H9 (cell line): Measurements from ENCODE around the gene BCL11B. TPM values are rescaled to one million over a fixed set of nuclear protein-coding genes. Genes with fewer than 3 reads are reported as not detected.

Experiments
- DNase-seq: peaks from one replicate; pipeline ENCODE4 v3.0.0-alpha.2; 2017
- H2AFZ ChIP-seq: one replicate; pipeline ENCODE4 v1.6.1; 2013; ENCODE audit warnings: mild to moderate bottlenecking, low read length, control low read depth, moderate library complexity
- H2AK5ac ChIP-seq: 2 replicates; pipeline ENCODE4 v1.6.1; 2013; ENCODE audit warnings: low read length, control low read depth, mixed read lengths; ENCODE audit not compliant: insufficient read length
- H2BK120ac ChIP-seq: one replicate; pipeline ENCODE4 v1.6.1; 2013; ENCODE audit warnings: low read depth, mild to moderate bottlenecking, low read length, control low read depth, inconsistent platforms; ENCODE audit not compliant: poor library complexity, severe bottlenecking
- H2BK12ac ChIP-seq: 2 replicates; pipeline ENCODE4 v1.6.1; 2013; ENCODE audit warnings: low read length, control low read depth, mixed read lengths, low read depth; ENCODE audit not compliant: insufficient read length
- H2BK15ac ChIP-seq: 2 replicates; pipeline ENCODE4 v1.6.1; 2013; ENCODE audit warnings: low read depth, low read length, control low read depth
- H2BK20ac ChIP-seq: one replicate; pipeline ENCODE4 v1.6.1; 2013; ENCODE audit warnings: low read depth, mild to moderate bottlenecking, low read length, control low read depth, inconsistent platforms; ENCODE audit not compliant: poor library complexity, severe bottlenecking
- H2BK5ac ChIP-seq: 2 replicates; pipeline ENCODE4 v1.6.1; 2013; ENCODE audit warnings: low read length, control low read depth, mixed read lengths; ENCODE audit not compliant: insufficient read length
- H3K14ac ChIP-seq: 2 replicates; pipeline ENCODE4 v1.6.1; 2013; ENCODE audit warnings: low read length, control low read depth; ENCODE audit not compliant: insufficient read depth
- H3K18ac ChIP-seq: 2 replicates; pipeline ENCODE4 v1.6.1; 2013; ENCODE audit warnings: low read depth, mild to moderate bottlenecking, mixed read lengths, low read length, control low read depth; ENCODE audit not compliant: insufficient read length
- H3K23ac ChIP-seq: 2 replicates; pipeline ENCODE4 v1.6.1; 2013; ENCODE audit warnings: low read length, control low read depth, mixed read lengths, low read depth; ENCODE audit not compliant: insufficient read length
- H3K23me2 ChIP-seq: 2 replicates; pipeline ENCODE4 v1.6.1; 2013; ENCODE audit warnings: low read depth, mild to moderate bottlenecking, mixed read lengths, low read length, control low read depth; ENCODE audit not compliant: insufficient read length, poor library complexity, severe bottlenecking
- H3K27ac ChIP-seq: 2 replicates; pipeline ENCODE4 v1.5.1; 2013; ENCODE audit warnings: low read length, control low read depth, mixed read lengths, low read depth; ENCODE audit not compliant: insufficient read length
- H3K27me3 ChIP-seq: 2 replicates; pipeline ENCODE4 v1.6.1; 2013; ENCODE audit warnings: low read length, control low read depth, inconsistent platforms; ENCODE audit not compliant: insufficient read depth
- H3K4ac ChIP-seq: 2 replicates; pipeline ENCODE4 v1.6.1; 2013; ENCODE audit warnings: low read depth, mild to moderate bottlenecking, control low read depth, inconsistent platforms, low read length, moderate library complexity
- H3K4me1 ChIP-seq: 2 replicates; pipeline ENCODE4 v1.6.1; 2013; ENCODE audit warnings: low read length, control low read depth, inconsistent platforms; ENCODE audit not compliant: insufficient read depth
- H3K4me2 ChIP-seq: 2 replicates; pipeline ENCODE4 v1.6.1; 2013; ENCODE audit warnings: low read length, control low read depth, mixed read lengths; ENCODE audit not compliant: insufficient read length, insufficient read depth
- H3K56ac ChIP-seq: 2 replicates; pipeline ENCODE4 v1.6.1; 2013; ENCODE audit warnings: low read depth, mild to moderate bottlenecking, mixed read lengths, low read length, control low read depth; ENCODE audit not compliant: insufficient read length
- H3K79me1 ChIP-seq: 2 replicates; pipeline ENCODE4 v1.6.1; 2013; ENCODE audit warnings: low read depth, mild to moderate bottlenecking, moderate library complexity, low read length, control low read depth, inconsistent platforms; ENCODE audit not compliant: insufficient read depth, poor library complexity, severe bottlenecking
- H3K79me2 ChIP-seq: 2 replicates; pipeline ENCODE4 v1.6.1; 2013; ENCODE audit warnings: low read length, control low read depth, inconsistent platforms; ENCODE audit not compliant: insufficient read depth
- H3K9ac ChIP-seq: 2 replicates; pipeline ENCODE4 v1.6.1; 2013; ENCODE audit warnings: low read length, control low read depth, mixed read lengths; ENCODE audit not compliant: insufficient read length; ENCODE audit errors: extremely low read depth
- H3K9me3 ChIP-seq: one replicate; pipeline ENCODE4 v1.6.1; 2013; ENCODE audit warnings: low read depth, low read length, inconsistent platforms; ENCODE audit not compliant: control insufficient read depth
- H3T11ph ChIP-seq: one replicate; pipeline ENCODE4 v1.6.1; 2013; ENCODE audit warnings: mild to moderate bottlenecking, low read length, control low read depth, inconsistent platforms
- H4K20me1 ChIP-seq: one replicate; pipeline ENCODE4 v1.6.1; 2013; ENCODE audit not compliant: control insufficient read depth, insufficient read length, insufficient read depth
- H4K5ac ChIP-seq: 2 replicates; pipeline ENCODE4 v1.6.1; 2013; ENCODE audit warnings: low read depth, mild to moderate bottlenecking, mixed read lengths, low read length, control low read depth; ENCODE audit not compliant: insufficient read length
- H4K8ac ChIP-seq: replicated peaks from 2 replicates; pipeline ENCODE4 v1.6.1; 2013; ENCODE audit warnings: low read length, control low read depth, mixed read lengths, low read depth; ENCODE audit not compliant: insufficient read length
- H4K91ac ChIP-seq: 2 replicates; pipeline ENCODE4 v1.6.1; 2013; ENCODE audit warnings: low read depth, mild to moderate bottlenecking, moderate library complexity, mixed read lengths, low read length, control low read depth; ENCODE audit not compliant: insufficient read length
- H3K27ac Mint-ChIP-seq, 3 experiments: 2 replicates in 2 of 3; 3 replicates in 1 of 3; pipeline ENCODE4 v1.8.0; 2020 to 2021; ENCODE audit warnings: mixed read lengths in 3 of 3, mild to moderate bottlenecking in 1 of 3, moderate library complexity in 1 of 3
- H3K27me3 Mint-ChIP-seq: 2 replicates; pipeline ENCODE4 v1.8.0; 2021; ENCODE audit warnings: low read depth, mild to moderate bottlenecking, moderate library complexity, mixed read lengths
- H3K36me3 Mint-ChIP-seq, 3 experiments: 2 replicates in 2 of 3; 3 replicates in 1 of 3; pipeline ENCODE4 v1.8.0; 2020 to 2021; ENCODE audit warnings: low read depth in 3 of 3, mixed read lengths in 3 of 3; ENCODE audit not compliant: insufficient read depth in 1 of 3
- H3K4me1 Mint-ChIP-seq, 2 experiments: 2 replicates each; pipeline ENCODE4 v1.8.0; 2020; ENCODE audit warnings: mixed read lengths in 2 of 2
- H3K4me3 Mint-ChIP-seq, 2 experiments: 2 replicates in 1 of 2; 3 replicates in 1 of 2; pipeline ENCODE4 v1.8.0; 2020 to 2021; ENCODE audit warnings: mild to moderate bottlenecking in 2 of 2, mixed read lengths in 2 of 2, moderate library complexity in 1 of 2
- H3K9me3 Mint-ChIP-seq, 2 experiments: 2 replicates in 1 of 2; 3 replicates in 1 of 2; pipeline ENCODE4 v1.8.0; 2020; ENCODE audit warnings: mild to moderate bottlenecking in 2 of 2, mixed read lengths in 2 of 2, moderate library complexity in 1 of 2
- CTCF ChIP-seq: fragments of 200-600 bp; sonication (generic); conservative IDR thresholded peaks from 3 replicates; pipeline ENCODE4 v1.8.0; 2021; ENCODE audit warnings: antibody characterized with exemption, mild to moderate bottlenecking
- WGBS: extraction: QIAGEN DNeasy Blood & Tissue Kit; methylation state at CpG from one replicate; pipeline ENCODE4 v1.1.7; 2013; ENCODE audit warnings: missing lambda C conversion rate, low lambda C conversion rate, mixed read lengths; ENCODE audit not compliant: insufficient read length; ENCODE audit errors: extremely low coverage; 5-methylcytosine and 5-hydroxymethylcytosine counted together
- total RNA-seq: library from RNA; stranded (reverse); gene quantifications from 2 replicates; pipeline ENCODE4 v1.2.1, GENCODE V29; 2021

BCL11B gene
- total RNA-seq, 1 experiment from 2014 or later: 4.9 TPM

- Histone ChIP-seq H3K27ac (no peak overlapping the region), H3K14ac (no peak overlapping the region), H3K79me1 (no peaks in the 10 kb centered on the region), H4K8ac (no peak overlapping the region), H3K56ac (no peak overlapping the region), H2BK15ac (no peak overlapping the region; the same call in 1 of the 2 replicates), H3K27me3 (no peaks in the 10 kb centered on the region), H2BK120ac (no peak overlapping the region), H3K9ac (no peak overlapping the region), H2BK5ac (no peak overlapping the region), H3T11ph (no peak overlapping the region), H3K4me2 (no peak overlapping the region), H3K4ac (no peak overlapping the region), H3K18ac (no peak overlapping the region), H4K5ac (no peak overlapping the region), H3K9me3 (no peaks in the 10 kb centered on the region), H3K23ac (no peak overlapping the region), H3K4me1 (no peaks in the 10 kb centered on the region; the same call in 1 of the 2 replicates), H2BK12ac (no peak overlapping the region), H4K91ac (no peak overlapping the region), H2AK5ac (no peak overlapping the region), H2BK20ac (no peak overlapping the region), H2AFZ (no peak overlapping the region), H3K79me2 (no peaks in the 10 kb centered on the region), H4K20me1 (no peaks in the 10 kb centered on the region), H3K23me2 (peaks cover 3% of the 10 kb centered on the region)
- Mint-ChIP-seq H3K4me1 (peaks cover 2 to 15% of the 10 kb centered on the region in 2 experiments), H3K27me3 (peaks cover 12% of the 10 kb centered on the region), H3K9me3 (no peaks in the 10 kb centered on the region), H3K36me3 (no peaks in the 10 kb centered on the region), H3K27ac (no peak overlapping the region), H3K4me3 (no peak overlapping the region)
- DNase-seq: peak; percentile 22
- no peak for TF ChIP-seq CTCF
- WGBS: no CpG with 5 or more reads among the region's 13 CpGs
Observed at GRCh38 chr14:99121319-99121875, 150.6 kb downstream of the BCL11B start.
